ENCODE data around the gene USP6NL. TPM values are rescaled to one million over a fixed set of nuclear protein-coding genes. Genes with fewer than 3 reads are reported as not detected.
"Not testable (repeated sequence)": the region's sequence is repeated elsewhere in the genome, so short reads cannot be mapped to it uniquely, and the experiment has no call there.

Gene USP6NL
- polyA plus RNA-seq, 2 donors, result 26.8 to 28.3 TPM

GRCh38 chr10:11442001-11442773, 169.3 kb downstream of the USP6NL start:
- Histone ChIP-seq H3K27ac (ENCODE audit: low read depth in 2 of 2, low read length in 1 of 2) (no peak overlapping the region), H3K4me3 (ENCODE audit: low read depth in 1 of 2, low read length in 2 of 2) (no peak overlapping the region), H3K27me3 (ENCODE audit: control insufficient read depth in 1 of 2, insufficient read depth in 2 of 2, low read length in 2 of 2) (no peaks in the 10 kb centered on the region), H3K4me1 (ENCODE audit: control insufficient read depth in 2 of 2, insufficient read depth in 2 of 2, low read length in 1 of 2) (no peaks in the 10 kb centered on the region), H3K36me3 (ENCODE audit: control insufficient read depth in 2 of 2, insufficient read depth in 2 of 2, low read length in 1 of 2) (no peaks in the 10 kb centered on the region), H3K9me3 (ENCODE audit: control insufficient read depth in 2 of 2, insufficient read depth in 1 of 2, low read depth in 1 of 2, low read length in 1 of 2) (no peaks in the 10 kb centered on the region)
- WGBS, 2 donors, result 90 to 91% methylated on average over 16 of the region's 16 CpGs

GRCh38 chr10:11441151-11441535, 170.3 kb downstream of the USP6NL start:
- Histone ChIP-seq H3K9me3 (ENCODE audit: control insufficient read depth in 2 of 2, insufficient read depth in 1 of 2, low read depth in 1 of 2, low read length in 1 of 2) (no peaks in the 10 kb centered on the region), H3K4me1 (ENCODE audit: control insufficient read depth in 2 of 2, insufficient read depth in 2 of 2, low read length in 1 of 2) (no peaks in the 10 kb centered on the region), H3K36me3 (ENCODE audit: control insufficient read depth in 2 of 2, insufficient read depth in 2 of 2, low read length in 1 of 2) (no peaks in the 10 kb centered on the region), H3K27ac (ENCODE audit: low read depth in 2 of 2, low read length in 1 of 2) (no peak overlapping the region), H3K4me3 (ENCODE audit: low read depth in 1 of 2, low read length in 2 of 2) (no peak overlapping the region), H3K27me3 (ENCODE audit: control insufficient read depth in 1 of 2, insufficient read depth in 2 of 2, low read length in 2 of 2) (no peaks in the 10 kb centered on the region)
- 90 to 92% methylated on average over 16 of the region's 16 CpGs for WGBS, 2 donors

- no peaks in the 10 kb centered on the region for H3K9me3 ChIP-seq (ENCODE audit: control insufficient read depth in 2 of 2, insufficient read depth in 1 of 2, low read depth in 1 of 2, low read length in 1 of 2)
- H3K27me3 ChIP-seq (ENCODE audit: control insufficient read depth in 1 of 2, insufficient read depth in 2 of 2, low read length in 2 of 2), result no peaks in the 10 kb centered on the region
- H3K4me1 ChIP-seq (ENCODE audit: control insufficient read depth in 2 of 2, insufficient read depth in 2 of 2, low read length in 1 of 2), result no peaks in the 10 kb centered on the region
- H3K27ac ChIP-seq (ENCODE audit: low read depth in 2 of 2, low read length in 1 of 2), result no peak overlapping the region
- no peak overlapping the region for H3K4me3 ChIP-seq (ENCODE audit: low read depth in 1 of 2, low read length in 2 of 2)
- no peaks in the 10 kb centered on the region for H3K36me3 ChIP-seq (ENCODE audit: control insufficient read depth in 2 of 2, insufficient read depth in 2 of 2, low read length in 1 of 2)
- WGBS, 2 donors, result 67 to 74% methylated on average over 15 of the region's 15 CpGs
Measured at GRCh38 chr10:11440250-11441150, 170.9 kb downstream of the USP6NL start.

- no peak overlapping the region for H3K4me3 ChIP-seq (ENCODE audit: low read depth in 1 of 2, low read length in 2 of 2)
- WGBS, 2 donors, result 84 to 89% methylated on average over 13 of the region's 13 CpGs
- no peaks in the 10 kb centered on the region for H3K36me3 ChIP-seq (ENCODE audit: control insufficient read depth in 2 of 2, insufficient read depth in 2 of 2, low read length in 1 of 2)
- H3K9me3 ChIP-seq (ENCODE audit: control insufficient read depth in 2 of 2, insufficient read depth in 1 of 2, low read depth in 1 of 2, low read length in 1 of 2), result no peaks in the 10 kb centered on the region
- no peak overlapping the region for H3K27ac ChIP-seq (ENCODE audit: low read depth in 2 of 2, low read length in 1 of 2)
- no peaks in the 10 kb centered on the region for H3K27me3 ChIP-seq (ENCODE audit: control insufficient read depth in 1 of 2, insufficient read depth in 2 of 2, low read length in 2 of 2)
- H3K4me1 ChIP-seq (ENCODE audit: control insufficient read depth in 2 of 2, insufficient read depth in 2 of 2, low read length in 1 of 2), result no peaks in the 10 kb centered on the region
Measured at GRCh38 chr10:11439523-11440053, 171.9 kb downstream of the USP6NL start.

- WGBS, 2 donors, result 78 to 80% methylated on average over 26 of the region's 26 CpGs
- Histone ChIP-seq H3K36me3 (ENCODE audit: control insufficient read depth in 2 of 2, insufficient read depth in 2 of 2, low read length in 1 of 2) (no peaks in the 10 kb centered on the region), H3K9me3 (ENCODE audit: control insufficient read depth in 2 of 2, insufficient read depth in 1 of 2, low read depth in 1 of 2, low read length in 1 of 2) (no peaks in the 10 kb centered on the region)
Measured at GRCh38 chr10:11437391-11438142, 173.9 kb downstream of the USP6NL start.

GRCh38 chr10:11436445-11436844, 175.0 kb downstream of the USP6NL start:
- H3K27me3 ChIP-seq (ENCODE audit: control insufficient read depth in 1 of 2, insufficient read depth in 2 of 2, low read length in 2 of 2); H3K27ac ChIP-seq (ENCODE audit: low read depth in 2 of 2, low read length in 1 of 2): not testable (repeated sequence)
- WGBS, 2 donors, result 93% methylated on average over 13 of the region's 13 CpGs

More at GRCh38 chr10:11437391-11438142, 173.9 kb downstream of the USP6NL start:
- H3K4me3 ChIP-seq (ENCODE audit: low read depth in 1 of 2, low read length in 2 of 2), result no peak overlapping the region
- H3K27me3 ChIP-seq (ENCODE audit: control insufficient read depth in 1 of 2, insufficient read depth in 2 of 2, low read length in 2 of 2), result no peaks in the 10 kb centered on the region
- H3K4me1 ChIP-seq (ENCODE audit: control insufficient read depth in 2 of 2, insufficient read depth in 2 of 2, low read length in 1 of 2), result no peaks in the 10 kb centered on the region
- H3K27ac ChIP-seq (ENCODE audit: low read depth in 2 of 2, low read length in 1 of 2), result no peak overlapping the region

GRCh38 chr10:11435581-11435981, 175.9 kb downstream of the USP6NL start:
- Histone ChIP-seq H3K4me1 (ENCODE audit: control insufficient read depth in 2 of 2, insufficient read depth in 2 of 2, low read length in 1 of 2) (no peaks in the 10 kb centered on the region), H3K27me3 (ENCODE audit: control insufficient read depth in 1 of 2, insufficient read depth in 2 of 2, low read length in 2 of 2) (no peaks in the 10 kb centered on the region), H3K36me3 (ENCODE audit: control insufficient read depth in 2 of 2, insufficient read depth in 2 of 2, low read length in 1 of 2) (no peaks in the 10 kb centered on the region), H3K9me3 (ENCODE audit: control insufficient read depth in 2 of 2, insufficient read depth in 1 of 2, low read depth in 1 of 2, low read length in 1 of 2) (peaks cover 0 to 4% of the 10 kb centered on the region in 2 donors), H3K4me3 (ENCODE audit: low read depth in 1 of 2, low read length in 2 of 2) (no peak overlapping the region), H3K27ac (ENCODE audit: low read depth in 2 of 2, low read length in 1 of 2) (no peak overlapping the region)
- WGBS, 2 donors, result 52 to 57% methylated on average over 9 of the region's 9 CpGs

More at GRCh38 chr10:11436445-11436844, 175.0 kb downstream of the USP6NL start:
- H3K4me1 ChIP-seq (ENCODE audit: control insufficient read depth in 2 of 2, insufficient read depth in 2 of 2, low read length in 1 of 2); H3K36me3 ChIP-seq (ENCODE audit: control insufficient read depth in 2 of 2, insufficient read depth in 2 of 2, low read length in 1 of 2); H3K4me3 ChIP-seq (ENCODE audit: low read depth in 1 of 2, low read length in 2 of 2); H3K9me3 ChIP-seq (ENCODE audit: control insufficient read depth in 2 of 2, insufficient read depth in 1 of 2, low read depth in 1 of 2, low read length in 1 of 2): not testable (repeated sequence)

- 57 to 58% methylated on average over 2 of the region's 2 CpGs for WGBS, 2 donors
- Histone ChIP-seq H3K4me3 (ENCODE audit: low read depth in 1 of 2, low read length in 2 of 2) (no peak overlapping the region), H3K27ac (ENCODE audit: low read depth in 2 of 2, low read length in 1 of 2) (no peak overlapping the region), H3K9me3 (ENCODE audit: control insufficient read depth in 2 of 2, insufficient read depth in 1 of 2, low read depth in 1 of 2, low read length in 1 of 2) (peaks cover 8 to 14% of the 10 kb centered on the region in 2 donors), H3K36me3 (ENCODE audit: control insufficient read depth in 2 of 2, insufficient read depth in 2 of 2, low read length in 1 of 2) (no peaks in the 10 kb centered on the region), H3K4me1 (ENCODE audit: control insufficient read depth in 2 of 2, insufficient read depth in 2 of 2, low read length in 1 of 2) (no peaks in the 10 kb centered on the region), H3K27me3 (ENCODE audit: control insufficient read depth in 1 of 2, insufficient read depth in 2 of 2, low read length in 2 of 2) (no peaks in the 10 kb centered on the region)
Measured at GRCh38 chr10:11434324-11434723, 177.1 kb downstream of the USP6NL start.

- Histone ChIP-seq H3K4me3 (ENCODE audit: low read depth in 1 of 2, low read length in 2 of 2) (no peak overlapping the region), H3K27me3 (ENCODE audit: control insufficient read depth in 1 of 2, insufficient read depth in 2 of 2, low read length in 2 of 2) (no peaks in the 10 kb centered on the region), H3K4me1 (ENCODE audit: control insufficient read depth in 2 of 2, insufficient read depth in 2 of 2, low read length in 1 of 2) (no peaks in the 10 kb centered on the region), H3K27ac (ENCODE audit: low read depth in 2 of 2, low read length in 1 of 2) (no peak overlapping the region), H3K9me3 (ENCODE audit: control insufficient read depth in 2 of 2, insufficient read depth in 1 of 2, low read depth in 1 of 2, low read length in 1 of 2) (peaks cover 10 to 14% of the 10 kb centered on the region in 2 donors), H3K36me3 (ENCODE audit: control insufficient read depth in 2 of 2, insufficient read depth in 2 of 2, low read length in 1 of 2) (no peaks in the 10 kb centered on the region)
- 87 to 88% methylated on average over 11 of the region's 11 CpGs for WGBS, 2 donors
Measured at GRCh38 chr10:11433657-11434056, 177.8 kb downstream of the USP6NL start.
